Measurements from ENCODE around the gene GORAB. TPM values are rescaled to one million over a fixed set of nuclear protein-coding genes. Genes with fewer than 3 reads are reported as not detected.

GORAB gene
- total and polyA plus RNA-seq, 10 of the 15 experiments (the other 5 are each of a cell fraction or from before 2014, with no cell fraction given) = 5.5 to 38.6 (median 10.3) TPM

DNA sequence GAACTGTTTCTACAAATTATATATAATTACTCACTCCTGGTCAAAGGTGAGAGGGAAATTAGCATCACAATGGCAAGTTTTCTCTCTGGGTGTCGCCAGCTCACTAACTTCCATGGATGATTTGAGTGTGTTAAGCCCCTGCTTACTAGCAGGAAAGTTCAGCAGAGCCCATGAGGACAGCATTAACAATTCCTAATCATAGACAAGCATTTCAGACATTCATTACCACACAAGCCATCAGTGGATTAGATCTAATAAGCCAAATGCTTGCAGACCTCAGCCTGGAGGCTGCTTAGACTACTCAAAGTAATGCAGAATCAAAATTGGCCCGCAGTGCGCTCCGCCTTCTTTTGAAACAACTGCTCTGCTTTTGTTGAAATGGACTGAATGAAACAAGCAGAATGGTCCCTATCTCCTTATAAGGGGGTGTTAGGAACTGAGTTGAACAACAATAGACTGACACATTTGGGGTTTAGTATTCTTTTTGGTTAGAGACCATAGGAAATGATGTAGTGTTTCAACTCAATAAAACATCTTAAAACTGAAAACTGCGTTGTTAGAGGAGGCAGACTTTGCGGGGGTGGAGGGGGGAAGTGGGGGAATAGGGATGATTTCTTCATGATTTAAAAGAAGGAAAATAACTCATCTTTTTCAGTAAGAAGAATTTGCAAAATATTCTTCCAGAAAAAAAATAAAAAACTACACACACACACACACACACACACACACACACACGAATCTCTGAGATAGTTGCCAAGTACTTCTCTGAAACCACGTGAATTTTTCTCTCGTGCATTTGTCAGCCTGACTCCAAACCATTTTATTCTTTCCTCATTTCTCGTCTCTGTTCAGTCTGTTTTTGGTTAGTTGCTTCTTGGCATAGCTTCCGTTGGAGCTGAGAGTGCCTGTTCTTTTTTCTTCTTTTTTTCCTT, 54.6 kb downstream of the GORAB start (continued):
- TF ChIP-seq POLR2AphosphoS2 (IDR thresholded peaks at IDR 0.05; ENCODE audit: low read depth, low read length) (no peak), POLR2A (IDR thresholded peaks at IDR 0.05; ENCODE audit: low read depth, low read length) (no peak), EP300 (IDR thresholded peaks at IDR 0.05; ENCODE audit: borderline replicate concordance in 1 of 2, control insufficient read depth in 1 of 2, low read depth in 2 of 2, low read length in 2 of 2) (no peak), SMC3 (IDR thresholded peaks at IDR 0.05; ENCODE audit: borderline replicate concordance, low read length) (no peak), RCOR1 (conservative IDR thresholded peaks at IDR 0.05; ENCODE audit: low read depth, low read length) (no peak), HDAC2 (IDR thresholded peaks at IDR 0.05) (no peak), STAT1 (conservative IDR thresholded peaks at IDR 0.05) (no peak)

DNA sequence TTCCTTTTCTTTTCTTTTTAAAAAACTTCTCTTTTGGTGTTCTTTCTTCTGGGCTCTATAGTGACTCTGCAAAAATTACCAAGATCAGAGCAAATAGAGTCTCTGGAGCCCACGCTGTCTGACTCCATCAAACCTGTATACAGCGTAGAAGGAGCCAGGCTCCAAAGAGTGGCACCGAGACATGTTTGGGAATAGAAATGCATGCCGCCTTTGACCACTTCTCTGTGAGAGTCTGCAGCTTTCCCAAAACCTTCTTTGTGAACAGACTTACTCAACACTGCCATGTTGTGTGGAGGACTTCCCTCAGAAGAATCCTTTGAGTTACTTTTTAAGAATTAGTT, 55.3 kb downstream of the GORAB start:
- RAD21 ChIA-PET (ENCODE audit: unreplicated experiment) = interaction anchor here (0.8 to 4.3 kb wide), 8 partner anchors 29 to 102 kb away, joined by 3 to 31 read pairs (median 10); no protein-coding TSS in a partner anchor
- Histone ChIP-seq H3K4me2 (ENCODE audit: control insufficient read depth, insufficient read depth) (no peak overlapping the region), H3K4me3 (no peak overlapping the region), H3K27me3 (replicated peaks in 1 of 2; ENCODE audit: control insufficient read depth in 2 of 2, insufficient read depth in 2 of 2, low read length in 1 of 2) (no peaks in the 10 kb centered on the region), H3K4me1 (ENCODE audit: control insufficient read depth, insufficient read depth, low read length) (no peaks in the 10 kb centered on the region), H3K9me3 (replicated peaks; ENCODE audit: control insufficient read depth, insufficient read depth, low read length) (no peaks in the 10 kb centered on the region), H4K20me1 (ENCODE audit: control insufficient read depth, insufficient read depth) (no peaks in the 10 kb centered on the region), H3K9ac (ENCODE audit: control insufficient read depth, insufficient read depth, low read length) (no peak overlapping the region), H3K27ac (ENCODE audit: control insufficient read depth, insufficient read depth) (no peak overlapping the region), H3K79me2 (ENCODE audit: control insufficient read depth, insufficient read depth, low read length) (no peaks in the 10 kb centered on the region), H3K36me3 (ENCODE audit: control insufficient read depth in 2 of 2, insufficient read depth in 2 of 2, low read length in 1 of 2) (no peaks in the 10 kb centered on the region), H2AFZ (ENCODE audit: control insufficient read depth, low read depth, low read length) (no peak overlapping the region)
- POLR2A ChIA-PET = interaction anchor here (0.7 to 1.8 kb wide), 3 partner anchors 31 to 73 kb away, joined by 3 to 5 read pairs (median 3); no protein-coding TSS in a partner anchor
- in situ Hi-C loops (cut with MboI) (no loop called here), intact Hi-C loops (cut with micrococcal nuclease; ENCODE audit: unreplicated experiment) (no loop called here)
- 0 out of 3 replicates have a peak, but pooled peaks have one; percentile 14 for ATAC-seq
- no peak for DNase-seq (ENCODE audit: low read depth, low spot score)
- CTCF ChIA-PET = no interaction called here
- no TSS peak for BruUV-seq (replicated peaks)
- WGBS (ENCODE audit: insufficient coverage, insufficient replicate concordance, low lambda C conversion rate, missing lambda C conversion rate) = 65% methylated on average over 4 of the region's 4 CpGs
- SMC1A ChIA-PET (ENCODE audit: uncharacterized antibody, unreplicated experiment) = interaction anchor here (0.6 to 3.5 kb wide), 9 partner anchors 10 to 402 kb away, joined by 3 to 33 read pairs (median 7); partner anchors contain the start of gene GORAB
- no peak for FAIRE-seq
- TF ChIP-seq, protein P1, sequence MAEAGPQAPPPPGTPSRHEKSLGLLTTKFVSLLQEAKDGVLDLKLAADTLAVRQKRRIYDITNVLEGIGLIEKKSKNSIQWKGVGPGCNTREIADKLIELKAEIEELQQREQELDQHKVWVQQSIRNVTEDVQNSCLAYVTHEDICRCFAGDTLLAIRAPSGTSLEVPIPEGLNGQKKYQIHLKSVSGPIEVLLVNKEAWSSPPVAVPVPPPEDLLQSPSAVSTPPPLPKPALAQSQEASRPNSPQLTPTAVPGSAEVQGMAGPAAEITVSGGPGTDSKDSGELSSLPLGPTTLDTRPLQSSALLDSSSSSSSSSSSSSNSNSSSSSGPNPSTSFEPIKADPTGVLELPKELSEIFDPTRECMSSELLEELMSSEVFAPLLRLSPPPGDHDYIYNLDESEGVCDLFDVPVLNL (IDR thresholded peaks at IDR 0.05; ENCODE audit: low read depth, low read length) = no peak
- no peak for TF ChIP-seq PAX5 (IDR thresholded peaks at IDR 0.05; ENCODE audit: borderline replicate concordance, low read depth, low read length)
- no peak for TF ChIP-seq POLR2A (IDR thresholded peaks at IDR 0.05; ENCODE audit: low read depth, low read length)
- no peak for TF ChIP-seq ASH2L (IDR thresholded peaks at IDR 0.05; ENCODE audit: borderline replicate concordance, low read depth)
- TF ChIP-seq, protein P2, sequence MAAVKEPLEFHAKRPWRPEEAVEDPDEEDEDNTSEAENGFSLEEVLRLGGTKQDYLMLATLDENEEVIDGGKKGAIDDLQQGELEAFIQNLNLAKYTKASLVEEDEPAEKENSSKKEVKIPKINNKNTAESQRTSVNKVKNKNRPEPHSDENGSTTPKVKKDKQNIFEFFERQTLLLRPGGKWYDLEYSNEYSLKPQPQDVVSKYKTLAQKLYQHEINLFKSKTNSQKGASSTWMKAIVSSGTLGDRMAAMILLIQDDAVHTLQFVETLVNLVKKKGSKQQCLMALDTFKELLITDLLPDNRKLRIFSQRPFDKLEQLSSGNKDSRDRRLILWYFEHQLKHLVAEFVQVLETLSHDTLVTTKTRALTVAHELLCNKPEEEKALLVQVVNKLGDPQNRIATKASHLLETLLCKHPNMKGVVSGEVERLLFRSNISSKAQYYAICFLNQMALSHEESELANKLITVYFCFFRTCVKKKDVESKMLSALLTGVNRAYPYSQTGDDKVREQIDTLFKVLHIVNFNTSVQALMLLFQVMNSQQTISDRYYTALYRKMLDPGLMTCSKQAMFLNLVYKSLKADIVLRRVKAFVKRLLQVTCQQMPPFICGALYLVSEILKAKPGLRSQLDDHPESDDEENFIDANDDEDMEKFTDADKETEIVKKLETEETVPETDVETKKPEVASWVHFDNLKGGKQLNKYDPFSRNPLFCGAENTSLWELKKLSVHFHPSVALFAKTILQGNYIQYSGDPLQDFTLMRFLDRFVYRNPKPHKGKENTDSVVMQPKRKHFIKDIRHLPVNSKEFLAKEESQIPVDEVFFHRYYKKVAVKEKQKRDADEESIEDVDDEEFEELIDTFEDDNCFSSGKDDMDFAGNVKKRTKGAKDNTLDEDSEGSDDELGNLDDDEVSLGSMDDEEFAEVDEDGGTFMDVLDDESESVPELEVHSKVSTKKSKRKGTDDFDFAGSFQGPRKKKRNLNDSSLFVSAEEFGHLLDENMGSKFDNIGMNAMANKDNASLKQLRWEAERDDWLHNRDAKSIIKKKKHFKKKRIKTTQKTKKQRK (IDR thresholded peaks at IDR 0.05; ENCODE audit: low read depth, low read length) = no peak
- TF ChIP-seq, protein P3, sequence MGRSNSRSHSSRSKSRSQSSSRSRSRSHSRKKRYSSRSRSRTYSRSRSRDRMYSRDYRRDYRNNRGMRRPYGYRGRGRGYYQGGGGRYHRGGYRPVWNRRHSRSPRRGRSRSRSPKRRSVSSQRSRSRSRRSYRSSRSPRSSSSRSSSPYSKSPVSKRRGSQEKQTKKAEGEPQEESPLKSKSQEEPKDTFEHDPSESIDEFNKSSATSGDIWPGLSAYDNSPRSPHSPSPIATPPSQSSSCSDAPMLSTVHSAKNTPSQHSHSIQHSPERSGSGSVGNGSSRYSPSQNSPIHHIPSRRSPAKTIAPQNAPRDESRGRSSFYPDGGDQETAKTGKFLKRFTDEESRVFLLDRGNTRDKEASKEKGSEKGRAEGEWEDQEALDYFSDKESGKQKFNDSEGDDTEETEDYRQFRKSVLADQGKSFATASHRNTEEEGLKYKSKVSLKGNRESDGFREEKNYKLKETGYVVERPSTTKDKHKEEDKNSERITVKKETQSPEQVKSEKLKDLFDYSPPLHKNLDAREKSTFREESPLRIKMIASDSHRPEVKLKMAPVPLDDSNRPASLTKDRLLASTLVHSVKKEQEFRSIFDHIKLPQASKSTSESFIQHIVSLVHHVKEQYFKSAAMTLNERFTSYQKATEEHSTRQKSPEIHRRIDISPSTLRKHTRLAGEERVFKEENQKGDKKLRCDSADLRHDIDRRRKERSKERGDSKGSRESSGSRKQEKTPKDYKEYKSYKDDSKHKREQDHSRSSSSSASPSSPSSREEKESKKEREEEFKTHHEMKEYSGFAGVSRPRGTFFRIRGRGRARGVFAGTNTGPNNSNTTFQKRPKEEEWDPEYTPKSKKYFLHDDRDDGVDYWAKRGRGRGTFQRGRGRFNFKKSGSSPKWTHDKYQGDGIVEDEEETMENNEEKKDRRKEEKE (IDR thresholded peaks at IDR 0.05) = no peak
- no peak for TF ChIP-seq ZSCAN29 (IDR thresholded peaks at IDR 0.05)
- TF ChIP-seq ZBED1 (IDR thresholded peaks at IDR 0.05; ENCODE audit: borderline replicate concordance) = no peak
